ENCODE results near the gene PNN.

The PNN gene

GRCh38 chr14:39230416-39231035, 55.5 kb downstream of the PNN start:
- no peak for DNase-seq

DNA sequence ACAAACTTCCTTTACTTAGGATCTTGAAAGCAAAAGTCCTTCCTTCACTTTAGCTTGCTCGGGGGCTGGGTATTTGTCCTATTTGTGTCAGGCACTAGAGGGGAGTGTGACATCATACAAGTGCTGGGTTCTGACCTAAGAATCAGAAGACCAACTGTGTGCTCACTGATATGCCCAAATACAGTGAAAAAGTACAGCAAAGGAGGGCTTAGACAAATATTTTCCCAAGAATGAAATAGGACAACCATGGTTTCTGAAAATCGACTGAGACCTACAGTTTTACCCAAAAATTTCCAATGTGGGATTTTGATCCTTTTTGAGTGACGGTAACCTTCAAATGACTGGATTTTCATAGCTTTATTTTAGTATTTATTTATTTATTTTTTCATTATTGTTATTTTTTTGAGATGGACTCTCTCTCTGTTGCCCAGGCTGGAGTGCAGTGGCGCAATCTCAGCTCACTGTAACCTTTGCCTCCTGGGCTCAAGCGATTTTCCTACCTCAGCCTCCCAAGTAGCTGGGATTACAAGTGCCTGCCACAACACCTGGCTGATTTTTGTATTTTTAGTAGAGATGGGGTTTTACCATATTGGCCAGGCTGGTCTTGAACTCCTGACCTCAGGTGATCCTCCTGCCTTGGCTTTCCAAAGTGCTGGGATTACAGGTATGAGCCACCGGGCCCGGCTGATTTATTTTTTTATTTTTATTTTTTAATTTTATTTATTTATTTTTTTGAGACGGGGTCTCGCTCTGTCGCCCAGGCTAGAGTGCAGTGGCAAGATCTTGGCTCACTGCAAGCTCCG, 56.9 kb downstream of the PNN start:
- peak; percentile 9 for DNase-seq

All from eye (tissue), 1 donor.